Activated CD8-positive, alpha-beta memory T cell treated with anti-CD3 and anti-CD28 coated beads, Interleukin-2, amount 50 U/mL, for 48 hours (primary cell): Measurements from ENCODE around the gene CCDC171.

ENCODE experiments used
- DNase-seq: peaks from one replicate; pipeline ENCODE4 v3.0.0-alpha.2; 2020

Gene CCDC171

DNA sequence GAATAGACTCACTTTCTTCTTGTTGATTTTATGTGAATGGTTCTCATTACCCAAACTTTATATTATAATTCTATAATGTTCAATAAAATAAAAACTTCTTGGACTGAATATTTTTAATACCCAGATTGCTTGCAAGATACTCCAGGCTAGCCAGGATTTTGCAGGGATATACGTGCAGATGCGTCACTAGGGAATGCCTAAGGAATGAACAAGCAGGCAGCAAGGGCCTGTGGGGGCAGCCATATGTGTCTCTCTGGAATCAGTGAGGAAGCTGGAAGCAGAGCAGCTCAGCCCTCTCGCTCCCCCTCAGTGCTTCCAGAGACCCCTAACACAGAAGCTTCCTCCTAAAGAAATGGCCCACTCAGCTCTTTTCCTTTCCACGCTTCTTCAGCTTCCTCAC is 457.4 kb downstream of the CCDC171 start:
- DNase-seq = no peak

DNA sequence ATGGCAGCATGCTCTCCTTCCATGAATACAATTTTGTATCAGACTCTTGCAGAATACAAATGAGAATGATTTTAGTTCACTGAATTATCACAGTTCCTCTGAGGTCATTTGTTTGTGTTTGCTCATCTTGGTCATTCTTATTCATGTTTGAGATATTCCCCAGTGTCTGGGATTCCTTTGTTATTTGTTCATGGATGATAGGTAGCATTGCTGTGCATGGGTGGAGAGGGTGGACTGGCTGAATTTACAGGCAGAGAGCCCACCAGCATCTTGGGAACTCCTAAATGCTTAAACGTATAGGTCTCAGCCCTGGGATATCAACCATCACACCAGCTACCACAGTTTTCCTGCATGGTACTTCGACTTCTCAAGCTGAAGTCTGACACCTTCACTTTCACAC is 459.8 kb downstream of the CCDC171 start:
- DNase-seq = no peak

DNA sequence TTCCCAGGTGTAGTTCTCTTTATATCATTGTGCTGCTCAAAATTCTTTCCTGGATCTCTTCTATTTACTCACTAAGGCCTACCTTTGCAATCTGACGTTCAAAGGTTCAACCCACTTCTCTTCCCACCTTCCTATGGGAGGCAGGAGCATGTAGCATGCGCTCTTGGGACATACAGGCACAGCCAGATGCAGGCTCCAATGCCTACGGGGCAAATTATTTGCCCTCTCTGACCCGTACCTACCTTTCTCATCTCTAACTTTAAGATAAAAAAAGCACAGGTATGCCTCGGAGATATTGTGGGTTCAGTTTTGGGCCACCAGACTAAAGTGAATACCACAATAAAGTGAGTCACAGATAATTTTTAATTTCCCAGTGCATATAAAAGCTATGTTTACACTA is 460.5 kb downstream of the CCDC171 start:
- DNase-seq = no peak

DNA sequence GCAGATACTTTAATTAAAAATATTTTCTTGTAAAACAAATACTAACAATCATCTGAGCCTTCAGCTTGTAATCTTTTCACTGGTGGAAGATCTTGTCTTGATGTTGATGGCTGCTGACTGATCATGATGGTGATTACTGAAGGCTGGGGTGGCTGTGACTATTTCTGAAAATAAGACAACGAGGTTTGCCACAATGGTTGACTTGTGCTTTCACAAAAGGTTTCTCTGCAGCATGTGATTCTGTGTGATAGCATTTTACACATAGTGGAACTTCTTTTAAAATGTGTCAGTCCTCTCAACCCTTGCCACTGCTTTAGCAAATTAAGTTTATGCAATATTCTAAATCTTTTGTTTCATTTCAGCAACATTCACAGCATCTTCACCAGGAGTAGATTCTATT is 461.0 kb downstream of the CCDC171 start:
- DNase-seq = no peak

DNA sequence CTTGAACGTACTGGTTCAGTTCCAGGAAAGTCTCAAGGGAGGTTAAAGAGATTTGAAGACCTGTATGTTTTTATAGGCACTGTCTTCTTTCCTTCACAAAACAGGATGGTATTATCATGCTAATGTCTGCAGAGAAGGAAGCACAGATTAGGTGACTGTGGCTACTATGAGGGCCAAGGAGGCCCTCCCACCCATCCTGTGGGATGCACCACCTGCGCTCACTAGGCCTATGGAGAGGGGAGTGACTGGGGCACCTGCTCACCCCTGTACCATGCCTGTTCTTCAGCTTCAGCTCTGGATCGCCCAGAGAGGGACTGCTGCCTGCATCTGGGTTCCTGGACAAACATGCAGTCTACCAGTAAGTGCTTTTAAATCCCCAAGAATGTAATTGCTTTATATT is 469.4 kb downstream of the CCDC171 start:
- no peak for DNase-seq

DNA sequence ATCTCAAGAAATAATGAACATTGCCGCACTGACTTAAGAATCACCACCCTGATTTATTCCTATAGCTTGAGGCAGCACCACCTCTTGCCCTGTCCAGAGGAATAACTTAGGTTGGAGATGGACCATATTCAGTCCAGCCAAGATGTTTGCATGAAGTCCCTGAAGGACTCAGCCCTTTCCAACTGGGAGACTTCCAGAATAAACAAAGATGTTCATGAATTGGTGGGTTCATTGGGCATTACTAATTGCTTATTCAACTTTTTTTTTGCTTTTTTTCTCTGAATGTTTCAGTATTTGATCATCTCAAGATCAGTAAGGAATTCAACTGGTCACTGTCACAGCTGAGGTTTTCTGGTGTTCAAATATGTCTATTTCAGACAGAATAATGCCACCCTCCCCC is 470.6 kb downstream of the CCDC171 start:
- DNase-seq = no peak
